K562 (cell line): Measurements from ENCODE around the gene TOX2. TPM values are rescaled to one million over a fixed set of nuclear protein-coding genes. Genes with fewer than 3 reads are reported as not detected.

Experiments
- ATAC-seq: fragments of 200-7000 bp; cut with Tn5 transposase; 3 replicates; pipeline ENCODE4 v1.9.1; 2020; ENCODE audit warnings: moderate library complexity
- BruUV-seq: library from RNA; stranded (reverse); fragments of 400-500 nt; replicated peaks from 2 replicates; lab custom pipeline; 2021; lab: Mats Ljungman, UMichigan
- CTCF ChIA-PET: fragments of 300-600 bp; formaldehyde crosslinking; extraction: SDS; loops from one replicate; lab custom pipeline; 2021; ENCODE audit warnings: low intra/inter-chr PET ratio; lab: Yijun Ruan, JAX
- POLR2A ChIA-PET: fragments of 300-600, 350-650 bp; sonication (Branson Sonifier 250); formaldehyde crosslinking; extraction: SDS; loops from one replicate; lab custom pipeline; 2021; ENCODE audit warnings: antibody characterized with exemption, inconsistent platforms; lab: Yijun Ruan, JAX
- DNase-seq, 4 experiments: peaks; one replicate each; pipeline versions ENCODE4 v3.0.0 to v3.0.0-alpha.2; 2011 to 2018; ENCODE audit warnings: low spot score in 3 of 4, mixed read lengths in 3 of 4; ENCODE audit errors: extremely low read depth in 1 of 4
- FAIRE-seq: peaks from 2 replicates; lab custom pipeline; 2011; peaks lifted over from hg19 to GRCh38; lab: Jason Lieb, UNC
- H2AFZ ChIP-seq: 2 replicates; pipeline ENCODE4 v1.6.0; 2011; ENCODE audit warnings: low read depth, low read length, control low read depth, inconsistent platforms
- H3K27ac ChIP-seq: fragments of 200-600 bp; 3 replicates; pipeline ENCODE4 v1.8.0; 2011; ENCODE audit warnings: low read depth, mild to moderate bottlenecking, control low read depth, inconsistent platforms, low read length, moderate library complexity, mixed read lengths; ENCODE audit errors: extremely low read depth
- H3K27me3 ChIP-seq, 2 experiments: fragments of 300-600 bp in 1 of 2; 2 replicates in 1 of 2; 3 replicates in 1 of 2; pipeline versions ENCODE4 v1.6.0 to v1.8.0; 2011; ENCODE audit warnings: inconsistent platforms in 2 of 2, low read length in 2 of 2, mild to moderate bottlenecking in 1 of 2, mixed read lengths in 1 of 2, moderate library complexity in 1 of 2; ENCODE audit not compliant: control insufficient read depth in 2 of 2, insufficient read depth in 2 of 2
- H3K36me3 ChIP-seq: fragments of 300-600 bp; 3 replicates; pipeline ENCODE4 v1.8.0; 2011; ENCODE audit warnings: mild to moderate bottlenecking, low read length, inconsistent platforms; ENCODE audit not compliant: control insufficient read depth, insufficient read depth
- H3K4me1 ChIP-seq, 2 experiments: fragments of 200-600 bp in 1 of 2; replicated peaks in 1 of 2; 2 replicates in 1 of 2; 3 replicates in 1 of 2; pipeline versions ENCODE4 v1.5.1 to v1.8.0; 2011; ENCODE audit warnings: inconsistent platforms in 2 of 2, low read length in 2 of 2, mild to moderate bottlenecking in 1 of 2, mixed read lengths in 1 of 2, moderate library complexity in 1 of 2; ENCODE audit not compliant: control insufficient read depth in 2 of 2, insufficient read depth in 2 of 2
- H3K4me2 ChIP-seq: 2 replicates; pipeline ENCODE4 v1.6.1; 2011; ENCODE audit warnings: low read length, control low read depth, inconsistent platforms, mixed read lengths; ENCODE audit not compliant: insufficient read depth
- H3K4me3 ChIP-seq: fragments of 200-600 bp; sonication (generic), shearing (Covaris generic); 2 replicates; pipeline ENCODE4 v1.5.1; 2016; ENCODE audit warnings: control low read depth, inconsistent platforms
- H3K79me2 ChIP-seq: fragments of 200-600 bp; 3 replicates; pipeline ENCODE4 v1.8.0; 2011; ENCODE audit warnings: low read length, inconsistent platforms; ENCODE audit not compliant: control insufficient read depth, insufficient read depth
- H3K9ac ChIP-seq, 2 experiments: 2 replicates each; pipeline versions ENCODE4 v1.6.0 to v1.6.1; 2011; ENCODE audit warnings: low read depth in 2 of 2, low read length in 2 of 2, control low read depth in 1 of 2, inconsistent platforms in 1 of 2, mild to moderate bottlenecking in 1 of 2, mixed read lengths in 1 of 2; ENCODE audit not compliant: insufficient read depth in 1 of 2
- H3K9me1 ChIP-seq: one replicate; pipeline ENCODE4 v1.6.0; 2011; ENCODE audit warnings: inconsistent platforms, mild to moderate bottlenecking, low read length, moderate library complexity; ENCODE audit not compliant: control insufficient read depth, insufficient read depth
- H3K9me3 ChIP-seq: replicated peaks from 2 replicates; pipeline ENCODE4 v1.5.1; 2011; ENCODE audit warnings: low read depth, low read length, inconsistent platforms; ENCODE audit not compliant: control insufficient read depth, insufficient read depth
- H4K20me1 ChIP-seq: replicated peaks from 2 replicates; pipeline ENCODE4 v1.6.1; 2011; ENCODE audit warnings: low read length, inconsistent platforms, mixed read lengths; ENCODE audit not compliant: control insufficient read depth, insufficient read depth
- CEBPB ChIP-seq: fragments of 450-650 bp; IDR thresholded peaks from 2 replicates; pipeline ENCODE4 v1.6.1; 2016; ENCODE audit warnings: missing genetic modification characterization, missing compliant biosample characterization
- CHCHD3 ChIP-seq: fragments of 250-450 bp; sonication (Bioruptor Pico); IDR thresholded peaks from 2 replicates; pipeline ENCODE4 v2.1.2; 2022; ENCODE audit warnings: mild to moderate bottlenecking
- EGR1 ChIP-seq: fragments of 450-650 bp; conservative IDR thresholded peaks from 2 replicates; pipeline ENCODE4 v1.6.1; 2017; ENCODE audit warnings: mild to moderate bottlenecking
- JUND ChIP-seq, 2 experiments: IDR thresholded peaks; 2 replicates in 1 of 2; 3 replicates in 1 of 2; pipeline ENCODE4 v1.6.1; 2011; ENCODE audit warnings: borderline replicate concordance in 2 of 2, low read depth in 2 of 2, low read length in 2 of 2, improper control_type of control experiment in 1 of 2, missing biosample characterization in 1 of 2, missing genetic modification characterization in 1 of 2, missing genetic modification reagents in 1 of 2
- NFE2L1 ChIP-seq: fragments of 450-650 bp; IDR thresholded peaks from 2 replicates; pipeline ENCODE4 v1.6.1; 2016; ENCODE audit warnings: missing genetic modification characterization, low read depth, mild to moderate bottlenecking, missing compliant biosample characterization, moderate library complexity, borderline replicate concordance
- ZFP36 ChIP-seq: fragments of 150-350 bp; IDR thresholded peaks from 2 replicates; pipeline ENCODE4 v1.6.1; 2018; ENCODE audit warnings: low read length, low read depth; ENCODE audit not compliant: partially characterized antibody
- ZNF224 ChIP-seq: sonication (generic); formaldehyde crosslinking; IDR thresholded peaks from 2 replicates; pipeline ENCODE4 v1.8.0; 2022; ENCODE audit warnings: mild to moderate bottlenecking, missing genetic modification reagents
- WGBS: fragments of 100-300 bp; shearing (Covaris generic); methylation state at CpG from one replicate; pipeline ENCODE4 v1.1.6; 2016; ENCODE audit warnings: low coverage, mixed read lengths; ENCODE audit not compliant: insufficient coverage; ENCODE audit errors: missing lambda C conversion rate; 5-methylcytosine and 5-hydroxymethylcytosine counted together
- in situ Hi-C: fragments of 300-500 bp; cut with MboI; formaldehyde crosslinking; loops from 4 replicates; pipeline ENCODE4 v1.15.0; 2018; ENCODE audit warnings: inconsistent platforms, mixed read lengths
- intact Hi-C: fragments of 100-400 bp; cut with micrococcal nuclease; formaldehyde crosslinking; loops from 2 replicates; pipeline ENCODE4 v1.14.2; 2022
- polyA plus RNA-seq, 8 experiments: library from polyadenylated mRNA; depleted of rRNA in 4 of 8; stranded (reverse) in 5 of 8; unstranded in 3 of 8; fragments of >200 nt; fragmentation: Nextera tagmentation in 2 of 8; fragmentation: Illumina TruSeq in 1 of 8; extraction: Ambion mirVana in 2 of 8; extraction: Trizol in 1 of 8; gene quantifications; 2 replicates each; pipeline versions ENCODE4 v1.2.1 to v1.2.3, GENCODE V29; 2011 to 2014; ENCODE audit warnings: inconsistent platforms in 1 of 8, missing spikeins in 1 of 8
- total RNA-seq, 7 experiments: library from RNA; depleted of rRNA in 6 of 7; stranded (reverse); fragments of >200 nt in 6 of 7; fragmentation: Illumina TruSeq in 2 of 7; extraction: Trizol in 2 of 7; gene quantifications; 2 replicates each; pipeline versions ENCODE4 v1.2.1 to v1.2.3, GENCODE V29; 2011 to 2021; ENCODE audit warnings: low replicate concordance in 1 of 7
- TF ChIP-seq, protein P1 (sequence below): fragments of 150-350 bp; conservative IDR thresholded peaks from 2 replicates; pipeline ENCODE4 v1.6.1; 2014; ENCODE audit warnings: low read length
- TF ChIP-seq, protein P2 (sequence below), 2 experiments: IDR thresholded peaks; 2 replicates each; pipeline ENCODE4 v1.6.1; 2012; ENCODE audit warnings: improper control_type of control experiment in 2 of 2, low read depth in 2 of 2, low read length in 2 of 2, borderline replicate concordance in 1 of 2

The TOX2 gene
- total and polyA plus RNA-seq, 9 of the 15 experiments (the other 6 are each of a cell fraction or from before 2014, with no cell fraction given) = not detected

DNA sequence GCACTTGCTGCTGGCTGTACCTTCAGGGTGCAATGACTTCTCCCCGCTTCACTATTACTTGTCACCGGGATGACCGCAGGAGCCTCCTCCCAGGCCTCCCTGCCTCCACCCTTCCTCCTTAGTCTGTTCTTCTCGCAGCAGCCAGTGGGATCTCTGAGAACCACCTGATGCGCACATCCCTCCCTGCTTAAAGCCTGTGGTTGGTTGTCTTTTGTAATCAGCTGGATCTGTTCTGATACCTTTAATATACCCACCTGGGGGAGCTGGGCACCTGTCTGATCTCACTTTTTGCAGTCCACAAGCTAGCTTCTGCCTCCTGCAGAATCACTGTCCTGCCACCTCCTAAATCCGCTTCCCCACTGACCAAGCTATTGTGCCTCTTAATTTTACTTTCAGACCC lies 34.6 kb downstream of the TOX2 start (continued):
- TF ChIP-seq, protein P1, sequence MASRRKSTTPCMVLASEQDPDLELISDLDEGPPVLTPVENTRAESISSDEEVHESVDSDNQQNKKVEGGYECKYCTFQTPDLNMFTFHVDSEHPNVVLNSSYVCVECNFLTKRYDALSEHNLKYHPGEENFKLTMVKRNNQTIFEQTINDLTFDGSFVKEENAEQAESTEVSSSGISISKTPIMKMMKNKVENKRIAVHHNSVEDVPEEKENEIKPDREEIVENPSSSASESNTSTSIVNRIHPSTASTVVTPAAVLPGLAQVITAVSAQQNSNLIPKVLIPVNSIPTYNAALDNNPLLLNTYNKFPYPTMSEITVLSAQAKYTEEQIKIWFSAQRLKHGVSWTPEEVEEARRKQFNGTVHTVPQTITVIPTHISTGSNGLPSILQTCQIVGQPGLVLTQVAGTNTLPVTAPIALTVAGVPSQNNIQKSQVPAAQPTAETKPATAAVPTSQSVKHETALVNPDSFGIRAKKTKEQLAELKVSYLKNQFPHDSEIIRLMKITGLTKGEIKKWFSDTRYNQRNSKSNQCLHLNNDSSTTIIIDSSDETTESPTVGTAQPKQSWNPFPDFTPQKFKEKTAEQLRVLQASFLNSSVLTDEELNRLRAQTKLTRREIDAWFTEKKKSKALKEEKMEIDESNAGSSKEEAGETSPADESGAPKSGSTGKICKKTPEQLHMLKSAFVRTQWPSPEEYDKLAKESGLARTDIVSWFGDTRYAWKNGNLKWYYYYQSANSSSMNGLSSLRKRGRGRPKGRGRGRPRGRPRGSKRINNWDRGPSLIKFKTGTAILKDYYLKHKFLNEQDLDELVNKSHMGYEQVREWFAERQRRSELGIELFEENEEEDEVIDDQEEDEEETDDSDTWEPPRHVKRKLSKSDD = no peak
- TF ChIP-seq, all 486 proteins: peak for 0

DNA sequence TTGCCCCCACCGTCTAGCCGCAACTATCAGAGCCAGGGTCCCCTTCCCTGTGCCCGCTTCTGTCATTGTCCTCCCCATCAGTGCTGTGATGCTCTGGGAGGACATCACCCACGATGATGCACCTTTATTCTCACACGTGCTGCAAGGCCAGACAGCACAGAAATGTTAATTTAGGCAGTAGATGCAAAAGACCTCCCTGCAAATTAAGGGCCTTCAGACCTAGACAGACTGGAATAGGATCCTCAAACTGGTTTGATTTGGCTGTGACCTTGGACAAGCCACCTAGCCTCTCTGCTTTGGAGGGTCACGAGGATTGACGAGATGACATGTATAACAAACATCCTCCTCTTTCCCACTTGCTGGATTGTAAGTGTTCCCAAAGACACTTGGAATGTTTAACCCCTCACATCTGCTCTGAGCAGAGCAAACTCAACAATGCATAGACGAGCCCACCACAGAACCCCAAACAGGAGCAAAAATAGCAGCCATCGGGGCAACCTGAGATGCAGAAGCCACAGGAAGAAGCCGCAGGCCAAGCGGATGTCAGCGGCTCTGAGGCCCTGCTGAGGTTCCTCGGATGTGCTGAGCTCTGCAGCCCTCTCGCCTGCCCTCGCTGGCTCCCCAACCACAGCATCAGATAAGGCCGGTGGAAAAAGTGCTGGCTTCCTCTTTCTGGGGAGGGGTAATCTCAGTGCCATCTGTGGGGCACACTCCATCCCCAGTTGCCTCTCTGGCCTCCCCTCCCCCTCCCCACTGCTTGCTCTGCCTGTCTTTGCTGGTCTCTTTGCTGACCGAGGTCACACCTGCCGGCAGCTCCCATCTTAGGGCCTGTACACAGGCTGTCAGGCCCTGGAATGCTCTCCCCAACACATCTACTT lies 35.3 kb downstream of the TOX2 start:
- ATAC-seq = peak; percentile 82
- intact Hi-C loops (no loop called here), in situ Hi-C loops (no loop called here)
- Histone ChIP-seq H3K4me1 (peaks cover 7 to 8% of the 10 kb centered on the region in 2 experiments; a peak in 4 of 5 replicates), H3K9me1 (no peaks in the 10 kb centered on the region), H3K27me3 (peaks cover 11 to 71% of the 10 kb centered on the region in 2 experiments; a peak in 4 of 5 replicates), H3K4me3 (no peak overlapping the region), H3K9me3 (no peaks in the 10 kb centered on the region), H3K27ac (no peak overlapping the region), H4K20me1 (peaks cover 11% of the 10 kb centered on the region; the same call in 1 of the 2 replicates), H3K79me2 (no peaks in the 10 kb centered on the region), H3K4me2 (no peak overlapping the region), H3K9ac (no peak overlapping the region; a peak in 1 of 4 replicates), H3K36me3 (no peaks in the 10 kb centered on the region), H2AFZ (no peak overlapping the region)
- no peak for FAIRE-seq
- BruUV-seq = no TSS peak
- WGBS = 5% methylated on average over 18 of the region's 18 CpGs
- POLR2A ChIA-PET = interaction anchor here (1.3 kb wide), 1 partner anchor 29 kb away, joined by 3 read pairs; no protein-coding TSS in a partner anchor
- peak; percentile 17 to 41 (median 28) for DNase-seq
- CTCF ChIA-PET = no interaction called here
- no peak for TF ChIP-seq EGR1
- TF ChIP-seq ZFP36 = peak; percentile 86
- TF ChIP-seq, protein P2, sequence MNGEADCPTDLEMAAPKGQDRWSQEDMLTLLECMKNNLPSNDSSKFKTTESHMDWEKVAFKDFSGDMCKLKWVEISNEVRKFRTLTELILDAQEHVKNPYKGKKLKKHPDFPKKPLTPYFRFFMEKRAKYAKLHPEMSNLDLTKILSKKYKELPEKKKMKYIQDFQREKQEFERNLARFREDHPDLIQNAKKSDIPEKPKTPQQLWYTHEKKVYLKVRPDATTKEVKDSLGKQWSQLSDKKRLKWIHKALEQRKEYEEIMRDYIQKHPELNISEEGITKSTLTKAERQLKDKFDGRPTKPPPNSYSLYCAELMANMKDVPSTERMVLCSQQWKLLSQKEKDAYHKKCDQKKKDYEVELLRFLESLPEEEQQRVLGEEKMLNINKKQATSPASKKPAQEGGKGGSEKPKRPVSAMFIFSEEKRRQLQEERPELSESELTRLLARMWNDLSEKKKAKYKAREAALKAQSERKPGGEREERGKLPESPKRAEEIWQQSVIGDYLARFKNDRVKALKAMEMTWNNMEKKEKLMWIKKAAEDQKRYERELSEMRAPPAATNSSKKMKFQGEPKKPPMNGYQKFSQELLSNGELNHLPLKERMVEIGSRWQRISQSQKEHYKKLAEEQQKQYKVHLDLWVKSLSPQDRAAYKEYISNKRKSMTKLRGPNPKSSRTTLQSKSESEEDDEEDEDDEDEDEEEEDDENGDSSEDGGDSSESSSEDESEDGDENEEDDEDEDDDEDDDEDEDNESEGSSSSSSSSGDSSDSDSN (IDR thresholded peaks at IDR 0.05; ENCODE audit: borderline replicate concordance in 1 of 2, low read depth in 2 of 2, low read length in 2 of 2) = 0 out of 4 replicates have a peak, but pooled peaks of 1 of the 2 experiments have one; percentile 35
- TF ChIP-seq CEBPB (tag) = no peak
- TF ChIP-seq JUND (IDR thresholded peaks at IDR 0.05; ENCODE audit: borderline replicate concordance, low read depth, low read length) = no peak
- TF ChIP-seq JUND (tag; IDR thresholded peaks at IDR 0.05; ENCODE audit: borderline replicate concordance, low read depth, low read length) = no peak; the same call in 2 of the 3 replicates
- TF ChIP-seq NFE2L1 (tag) = no peak
- TF ChIP-seq ZNF224 (CRISPR knock-in tag) = no peak
- no peak for TF ChIP-seq CHCHD3 (CRISPR knock-in tag)
